Colonic mucosa (tissue), 4 donors: ENCODE measurements around the gene GRM3. TPM values are rescaled to one million over a fixed set of nuclear protein-coding genes. Genes with fewer than 3 reads are reported as not detected.

Experiments
- DNase-seq: peaks from one replicate; pipeline ENCODE4 v3.0.0-alpha.2; 2020
- H3K27ac ChIP-seq: fragments of 200-600 bp; one replicate; pipeline ENCODE4 v1.8.0; 2021
- H3K27me3 ChIP-seq: fragments of 200-600 bp; one replicate; pipeline ENCODE4 v1.8.0; 2021
- H3K36me3 ChIP-seq: fragments of 200-600 bp; one replicate; pipeline ENCODE4 v1.8.0; 2021
- H3K4me1 ChIP-seq: fragments of 200-600 bp; one replicate; pipeline ENCODE4 v1.8.0; 2021; ENCODE audit warnings: mild to moderate bottlenecking
- H3K4me3 ChIP-seq: fragments of 200-600 bp; one replicate; pipeline ENCODE4 v1.8.0; 2021
- H3K9ac ChIP-seq, 2 donors: one replicate each; pipeline ENCODE4 v1.7.0; 2013; ENCODE audit warnings: control low read depth in 2 of 2, low read depth in 2 of 2, low read length in 2 of 2
- H3K9me3 ChIP-seq: fragments of 200-600 bp; one replicate; pipeline ENCODE4 v1.8.0; 2021
- intact Hi-C: fragments of 100-400 bp; cut with DNase I; formaldehyde crosslinking; loops from one replicate; pipeline ENCODE4 v1.14.1; 2022
- total RNA-seq, 2 donors: library from RNA; stranded (reverse); fragmentation: NEBNext Ultra II Directional in 1 of 2; extraction: Animal tissue kit (Norgen Biotek cat#: 25700) in 1 of 2; gene quantifications; one replicate each; pipeline ENCODE4 v1.2.1, GENCODE V29; 2021
- TF ChIP-seq, protein P1 (sequence below): fragments of 200-600 bp; IDR thresholded peaks from one replicate; pipeline ENCODE4 v1.8.0; 2022; ENCODE audit warnings: antibody characterized with exemption, mild to moderate bottlenecking
- donor health status: healthy.
- donor health status: DM: no; HTN: no; CAD: no.
- donor health status: DM: no; HTN: no; CAD: no.

The GRM3 gene
- total RNA-seq, 2 donors from 2014 or later = not detected

DNA sequence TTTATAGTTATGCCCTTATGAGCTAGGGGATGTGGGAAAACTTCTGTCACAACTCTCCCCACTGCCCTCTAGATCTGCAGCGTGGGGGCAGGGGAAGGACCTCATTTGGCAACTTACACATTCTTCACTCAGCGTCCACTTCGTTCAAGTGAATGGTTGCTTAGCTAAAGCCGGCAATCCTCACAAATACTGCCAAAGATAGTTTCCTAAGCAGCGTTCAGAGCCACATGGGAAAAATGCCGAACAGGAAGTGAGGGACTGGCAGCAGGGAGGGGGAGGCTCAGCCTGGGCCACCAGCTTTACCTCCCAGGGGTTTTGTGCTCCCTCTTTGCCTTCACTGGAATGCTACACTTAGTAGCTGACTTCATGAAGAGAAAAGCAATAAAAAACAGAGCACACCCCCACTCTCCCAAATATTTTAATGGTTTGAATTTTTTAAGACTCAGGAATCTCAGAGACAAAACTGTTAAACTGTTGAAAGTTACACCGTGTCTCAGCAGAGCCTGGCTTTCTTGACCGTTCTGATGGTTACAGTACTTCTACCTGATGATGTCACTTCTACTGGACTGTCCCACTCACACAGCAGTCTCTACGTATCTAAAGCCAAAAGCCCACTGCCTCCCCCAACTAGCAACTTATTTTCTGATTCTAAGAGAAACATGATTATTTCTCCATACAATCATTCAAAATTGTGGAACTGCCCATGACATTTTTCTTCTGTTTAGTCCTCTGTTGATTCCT, 10.4 kb downstream of the GRM3 start:
- Histone ChIP-seq H3K4me3 (no peak overlapping the region), H3K9ac (no peak overlapping the region)
- TF ChIP-seq, protein P1, sequence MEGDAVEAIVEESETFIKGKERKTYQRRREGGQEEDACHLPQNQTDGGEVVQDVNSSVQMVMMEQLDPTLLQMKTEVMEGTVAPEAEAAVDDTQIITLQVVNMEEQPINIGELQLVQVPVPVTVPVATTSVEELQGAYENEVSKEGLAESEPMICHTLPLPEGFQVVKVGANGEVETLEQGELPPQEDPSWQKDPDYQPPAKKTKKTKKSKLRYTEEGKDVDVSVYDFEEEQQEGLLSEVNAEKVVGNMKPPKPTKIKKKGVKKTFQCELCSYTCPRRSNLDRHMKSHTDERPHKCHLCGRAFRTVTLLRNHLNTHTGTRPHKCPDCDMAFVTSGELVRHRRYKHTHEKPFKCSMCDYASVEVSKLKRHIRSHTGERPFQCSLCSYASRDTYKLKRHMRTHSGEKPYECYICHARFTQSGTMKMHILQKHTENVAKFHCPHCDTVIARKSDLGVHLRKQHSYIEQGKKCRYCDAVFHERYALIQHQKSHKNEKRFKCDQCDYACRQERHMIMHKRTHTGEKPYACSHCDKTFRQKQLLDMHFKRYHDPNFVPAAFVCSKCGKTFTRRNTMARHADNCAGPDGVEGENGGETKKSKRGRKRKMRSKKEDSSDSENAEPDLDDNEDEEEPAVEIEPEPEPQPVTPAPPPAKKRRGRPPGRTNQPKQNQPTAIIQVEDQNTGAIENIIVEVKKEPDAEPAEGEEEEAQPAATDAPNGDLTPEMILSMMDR = no peak

DNA sequence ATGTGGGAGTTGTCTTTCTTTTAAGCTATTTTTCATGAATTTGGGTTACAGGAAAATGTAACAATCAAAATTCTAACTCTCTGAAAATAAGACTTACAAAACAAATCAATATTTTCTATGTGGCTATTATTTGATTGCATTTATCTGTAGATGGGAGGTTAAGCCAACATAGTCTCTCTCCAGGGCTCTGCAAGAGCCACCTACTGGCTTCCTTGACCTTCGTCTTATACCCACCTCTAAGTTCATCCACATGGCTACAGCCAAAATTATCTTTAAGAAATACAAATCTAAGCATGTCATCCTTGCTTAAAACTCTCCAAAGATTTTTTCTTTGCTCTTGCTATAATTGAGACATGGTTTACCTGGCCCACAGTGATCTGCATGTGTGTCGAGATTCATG, 14.2 kb downstream of the GRM3 start:
- no peaks in the 10 kb centered on the region for H3K9me3 ChIP-seq
- no peaks in the 10 kb centered on the region for H3K4me1 ChIP-seq
- H3K27ac ChIP-seq = no peak overlapping the region
- no peak for DNase-seq
- no peaks in the 10 kb centered on the region for H3K36me3 ChIP-seq
- no peak overlapping the region for H3K4me3 ChIP-seq
- no peak overlapping the region for H3K9ac ChIP-seq
- H3K27me3 ChIP-seq = no peaks in the 10 kb centered on the region
- TF ChIP-seq, protein P1 = no peak
- intact Hi-C loops = no loop called here

More for the DNA sequence above, 10.4 kb downstream of the GRM3 start:
- DNase-seq = no peak
- no peak overlapping the region for H3K27ac ChIP-seq
- no peaks in the 10 kb centered on the region for H3K27me3 ChIP-seq
- no peaks in the 10 kb centered on the region for H3K4me1 ChIP-seq
- H3K9me3 ChIP-seq = no peaks in the 10 kb centered on the region
- intact Hi-C loops = no loop called here
- H3K36me3 ChIP-seq = no peaks in the 10 kb centered on the region

DNA sequence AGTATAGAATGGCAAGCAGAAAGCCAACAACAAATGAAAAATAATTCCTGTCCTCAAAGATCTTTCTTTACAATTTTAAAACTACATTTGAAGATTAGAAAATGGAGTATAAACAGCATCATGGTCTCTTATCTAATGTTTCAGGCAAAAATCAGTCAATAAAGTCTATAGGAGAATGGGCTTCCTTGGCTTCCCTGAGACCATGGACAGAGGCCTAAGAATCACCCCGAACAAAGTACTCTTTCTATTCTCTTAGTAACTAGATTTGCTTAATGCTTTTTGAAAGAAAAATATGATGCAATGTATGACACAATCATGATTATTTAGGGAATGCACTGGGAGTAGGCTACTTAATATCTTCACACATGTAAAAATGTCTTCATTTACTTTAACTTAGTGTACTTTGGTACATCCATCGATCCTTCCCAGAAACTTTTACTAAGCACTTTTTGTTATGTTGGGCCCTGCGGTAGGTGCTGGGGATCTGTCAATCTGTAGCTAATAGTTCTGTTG, 17.3 kb downstream of the GRM3 start:
- TF ChIP-seq, protein P1 = no peak
- no peaks in the 10 kb centered on the region for H3K27me3 ChIP-seq
- H3K9me3 ChIP-seq = no peaks in the 10 kb centered on the region
- no peak overlapping the region for H3K4me3 ChIP-seq
- no peak overlapping the region for H3K27ac ChIP-seq
- no peaks in the 10 kb centered on the region for H3K36me3 ChIP-seq
- H3K4me1 ChIP-seq = no peaks in the 10 kb centered on the region
- no peak for DNase-seq
- intact Hi-C loops = no loop called here
- no peak overlapping the region for H3K9ac ChIP-seq

DNA sequence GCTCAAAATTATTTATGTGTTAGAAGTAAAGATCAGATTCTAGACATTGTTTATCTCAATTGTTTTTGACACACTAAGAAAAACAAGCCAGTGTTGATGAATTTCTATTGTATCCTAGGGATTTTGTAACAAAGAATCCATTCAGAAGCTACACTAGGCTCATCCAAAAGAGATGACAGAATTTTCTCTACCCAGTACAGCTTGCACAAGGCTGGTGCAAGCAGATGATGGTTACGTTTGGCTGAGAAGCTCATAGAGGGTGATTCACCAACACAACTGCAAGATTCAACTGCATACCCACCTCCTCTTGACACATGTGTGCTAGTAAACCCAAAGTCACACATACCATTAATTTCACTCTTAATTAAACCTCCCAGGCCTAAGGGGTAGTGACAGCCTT, 20.8 kb downstream of the GRM3 start:
- TF ChIP-seq, protein P1 = no peak
- H3K36me3 ChIP-seq = no peaks in the 10 kb centered on the region
- no peak for DNase-seq
- no peak overlapping the region for H3K4me3 ChIP-seq
- no peaks in the 10 kb centered on the region for H3K9me3 ChIP-seq
- H3K27ac ChIP-seq = no peak overlapping the region
- H3K27me3 ChIP-seq = no peaks in the 10 kb centered on the region
- intact Hi-C loops = no loop called here
- H3K9ac ChIP-seq = no peak overlapping the region
- no peaks in the 10 kb centered on the region for H3K4me1 ChIP-seq

DNA sequence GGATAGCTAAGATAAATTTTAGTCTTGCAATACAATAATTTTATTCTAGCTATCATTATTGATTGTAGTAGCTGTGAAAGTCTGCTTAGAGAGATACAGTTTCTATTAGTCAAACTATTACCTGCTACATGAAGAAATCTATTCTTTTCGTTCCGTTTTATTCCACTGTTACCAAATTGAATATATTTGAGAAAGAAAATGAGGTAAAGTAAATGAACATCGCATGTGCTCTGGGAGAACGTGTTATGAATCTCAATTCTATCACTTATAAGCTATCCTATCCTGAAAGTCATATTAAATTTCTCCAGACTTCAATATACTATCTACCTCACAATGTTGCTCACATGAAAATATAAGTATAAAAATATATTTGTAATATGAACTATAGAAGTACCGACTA, 21.3 kb downstream of the GRM3 start:
- Histone ChIP-seq H3K27me3 (no peaks in the 10 kb centered on the region), H3K9me3 (no peaks in the 10 kb centered on the region), H3K36me3 (no peaks in the 10 kb centered on the region), H3K27ac (no peak overlapping the region), H3K9ac (no peak overlapping the region), H3K4me3 (no peak overlapping the region), H3K4me1 (no peaks in the 10 kb centered on the region)
- no peak for DNase-seq
- TF ChIP-seq, protein P1 = no peak
- intact Hi-C loops = no loop called here
